Neural crest cell (in vitro differentiated cells): ENCODE data around the gene MFSD2B. TPM values are rescaled to one million over a fixed set of nuclear protein-coding genes. Genes with fewer than 3 reads are reported as not detected.
"Not testable (repeated sequence)": the region's sequence is repeated elsewhere in the genome, so short reads cannot be mapped to it uniquely, and the experiment has no call there.

Experiments
- DNase-seq: peaks from one replicate; pipeline ENCODE4 v3.0.0; 2021; ENCODE audit warnings: low read depth, mixed read lengths, low spot score
- H3K27ac Mint-ChIP-seq: one replicate; pipeline ENCODE4 v1.8.0; 2021; ENCODE audit warnings: mild to moderate bottlenecking, mixed read lengths; ENCODE audit not compliant: unreplicated experiment
- H3K27me3 Mint-ChIP-seq: 2 replicates; pipeline ENCODE4 v1.8.0; 2021; ENCODE audit warnings: low read depth, mild to moderate bottlenecking, mixed read lengths
- H3K36me3 Mint-ChIP-seq: 2 replicates; pipeline ENCODE4 v1.8.0; 2021; ENCODE audit warnings: low read depth, mild to moderate bottlenecking, mixed read lengths
- H3K4me1 Mint-ChIP-seq: 2 replicates; pipeline ENCODE4 v1.8.0; 2021; ENCODE audit warnings: mixed read lengths
- H3K4me3 Mint-ChIP-seq: one replicate; pipeline ENCODE4 v1.8.0; 2021; ENCODE audit warnings: mild to moderate bottlenecking, mixed read lengths
- H3K9me3 Mint-ChIP-seq: 2 replicates; pipeline ENCODE4 v1.8.0; 2021; ENCODE audit warnings: mixed read lengths
- total RNA-seq: library from RNA; stranded (reverse); gene quantifications from 2 replicates; pipeline ENCODE4 v1.2.1, GENCODE V29; 2021
- TF ChIP-seq, protein P1 (sequence below): fragments of 200-600 bp; sonication (generic); conservative IDR thresholded peaks from 2 replicates; pipeline ENCODE4 v1.5.0; 2021; ENCODE audit warnings: antibody characterized with exemption, mild to moderate bottlenecking

MFSD2B gene
- total RNA-seq, 1 donor from 2014 or later = 0.47 TPM

DNA sequence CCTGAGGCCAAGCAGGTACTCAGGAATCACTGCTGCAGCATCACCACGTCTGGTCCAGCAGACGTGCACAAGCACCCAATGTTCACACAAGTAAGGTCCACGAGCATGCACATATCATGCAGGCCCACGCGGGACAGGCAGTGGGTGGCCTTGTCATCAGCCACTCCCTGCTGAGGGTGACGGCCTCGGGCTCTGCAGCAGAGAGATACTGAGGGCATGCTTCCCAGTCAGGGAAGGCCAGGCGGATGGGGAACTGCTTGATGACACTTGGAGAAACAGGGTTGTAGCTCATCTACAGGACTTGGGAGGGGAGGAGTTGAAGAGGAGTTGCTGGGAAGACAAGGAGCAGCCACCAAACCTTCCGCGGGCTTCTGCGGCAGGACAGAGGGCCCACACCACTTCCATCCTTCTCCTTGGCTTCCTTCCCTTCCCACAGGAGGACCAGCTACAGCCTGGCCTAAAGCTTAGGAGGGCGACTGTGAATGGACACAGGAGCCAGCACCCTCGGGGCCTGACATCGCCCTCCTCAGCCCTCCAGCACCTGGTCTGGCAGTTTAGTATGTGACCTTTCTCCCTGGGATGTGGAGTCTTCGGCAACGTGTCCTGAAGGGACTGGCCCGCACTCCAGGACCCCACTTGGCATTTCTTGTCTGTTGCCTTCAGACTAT is 15.2 kb downstream of the MFSD2B start:
- no peaks in the 10 kb centered on the region for H3K9me3 Mint-ChIP-seq
- H3K27ac Mint-ChIP-seq = peak overlapping the region; percentile 84
- H3K36me3 Mint-ChIP-seq = peaks cover 10% of the 10 kb centered on the region
- TF ChIP-seq, protein P1, sequence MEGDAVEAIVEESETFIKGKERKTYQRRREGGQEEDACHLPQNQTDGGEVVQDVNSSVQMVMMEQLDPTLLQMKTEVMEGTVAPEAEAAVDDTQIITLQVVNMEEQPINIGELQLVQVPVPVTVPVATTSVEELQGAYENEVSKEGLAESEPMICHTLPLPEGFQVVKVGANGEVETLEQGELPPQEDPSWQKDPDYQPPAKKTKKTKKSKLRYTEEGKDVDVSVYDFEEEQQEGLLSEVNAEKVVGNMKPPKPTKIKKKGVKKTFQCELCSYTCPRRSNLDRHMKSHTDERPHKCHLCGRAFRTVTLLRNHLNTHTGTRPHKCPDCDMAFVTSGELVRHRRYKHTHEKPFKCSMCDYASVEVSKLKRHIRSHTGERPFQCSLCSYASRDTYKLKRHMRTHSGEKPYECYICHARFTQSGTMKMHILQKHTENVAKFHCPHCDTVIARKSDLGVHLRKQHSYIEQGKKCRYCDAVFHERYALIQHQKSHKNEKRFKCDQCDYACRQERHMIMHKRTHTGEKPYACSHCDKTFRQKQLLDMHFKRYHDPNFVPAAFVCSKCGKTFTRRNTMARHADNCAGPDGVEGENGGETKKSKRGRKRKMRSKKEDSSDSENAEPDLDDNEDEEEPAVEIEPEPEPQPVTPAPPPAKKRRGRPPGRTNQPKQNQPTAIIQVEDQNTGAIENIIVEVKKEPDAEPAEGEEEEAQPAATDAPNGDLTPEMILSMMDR = no peak
- no peak for DNase-seq
- no peak overlapping the region for H3K4me3 Mint-ChIP-seq
- H3K27me3 Mint-ChIP-seq = no peaks in the 10 kb centered on the region
- peaks cover 15% of the 10 kb centered on the region for H3K4me1 Mint-ChIP-seq

DNA sequence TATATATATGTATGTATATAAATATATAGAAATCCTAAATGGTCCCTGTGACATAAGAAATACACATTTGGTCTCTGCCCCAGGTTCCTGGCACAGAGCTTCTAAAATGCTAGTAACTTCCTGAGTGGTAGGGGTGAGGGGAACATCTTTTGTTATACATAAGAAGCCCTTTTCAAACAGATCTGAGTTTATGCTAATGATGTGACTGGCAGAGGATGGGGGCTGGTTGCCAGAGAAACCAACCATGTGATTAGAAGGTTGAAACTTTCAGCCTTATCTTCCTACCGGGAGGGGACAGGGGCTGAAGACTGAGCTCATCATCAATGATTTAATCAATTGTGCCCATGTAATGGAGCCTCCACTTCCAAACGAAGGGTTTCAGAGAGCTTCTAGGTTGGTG is 16.3 kb downstream of the MFSD2B start:
- peak overlapping the region; percentile 41 for H3K4me3 Mint-ChIP-seq
- peaks cover 12% of the 10 kb centered on the region for H3K36me3 Mint-ChIP-seq
- no peaks in the 10 kb centered on the region for H3K27me3 Mint-ChIP-seq
- DNase-seq = no peak
- H3K9me3 Mint-ChIP-seq = no peaks in the 10 kb centered on the region
- TF ChIP-seq, protein P1 = no peak
- H3K27ac Mint-ChIP-seq = peak overlapping the region; percentile 84
- H3K4me1 Mint-ChIP-seq = peaks cover 15% of the 10 kb centered on the region

DNA sequence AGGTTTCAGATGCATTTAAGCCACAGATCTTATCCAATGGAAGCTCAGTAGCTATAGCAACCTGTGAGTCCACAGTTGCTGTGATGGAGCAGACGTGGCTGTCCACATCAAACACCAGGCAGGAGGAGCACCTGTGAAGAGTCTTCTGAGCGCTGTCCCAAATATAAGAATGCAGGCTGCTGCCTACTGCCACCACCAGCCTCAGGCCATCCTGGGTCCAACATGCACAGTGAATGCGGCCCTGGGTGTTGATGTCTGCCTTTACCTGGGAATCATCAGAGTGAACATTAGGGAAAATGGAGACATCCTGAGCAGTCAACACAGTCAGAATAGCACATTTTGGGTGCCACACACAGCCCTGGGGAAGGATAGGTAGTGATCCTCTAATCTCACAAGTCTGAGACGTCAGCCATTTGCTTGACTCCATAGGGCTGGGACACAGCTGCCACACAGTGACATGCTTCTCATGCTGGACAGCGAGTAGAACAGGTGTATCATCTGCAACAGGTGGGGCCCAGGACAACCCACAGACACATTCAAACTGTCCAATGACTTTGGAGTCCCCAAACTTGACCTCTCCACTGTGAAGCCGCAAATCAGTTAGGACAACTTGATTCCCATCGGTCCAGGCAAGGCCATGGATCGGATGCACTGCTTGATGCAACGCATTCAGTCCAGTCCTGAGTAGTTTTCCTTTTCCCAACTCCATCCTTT is 29.1 kb downstream of the MFSD2B start:
- H3K4me1 Mint-ChIP-seq = peaks cover 3% of the 10 kb centered on the region
- no peak for DNase-seq
- H3K36me3 Mint-ChIP-seq = peaks cover 8% of the 10 kb centered on the region
- H3K27ac Mint-ChIP-seq = no peak overlapping the region
- H3K9me3 Mint-ChIP-seq = no peaks in the 10 kb centered on the region
- H3K4me3 Mint-ChIP-seq = no peak overlapping the region
- TF ChIP-seq, protein P1 = no peak
- H3K27me3 Mint-ChIP-seq = no peaks in the 10 kb centered on the region

DNA sequence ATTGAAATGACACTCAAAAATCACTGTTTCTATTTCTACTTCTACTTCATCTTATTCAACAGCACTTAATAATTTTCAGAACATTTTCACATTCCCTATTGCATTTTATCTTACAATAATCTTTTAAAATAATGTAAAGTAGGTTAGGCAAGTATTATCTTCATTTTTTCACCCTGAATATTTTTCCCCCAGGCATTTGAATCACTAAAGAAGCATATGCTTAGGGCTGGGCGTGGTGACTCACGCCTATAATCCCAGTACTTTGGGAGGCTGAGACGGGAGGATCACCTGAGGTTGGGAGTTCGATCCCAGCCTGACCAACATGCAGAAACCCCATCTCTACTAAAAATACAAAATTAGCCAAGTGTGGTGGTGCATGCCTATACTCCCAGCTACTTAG is 30.6 kb downstream of the MFSD2B start:
- Mint-ChIP-seq H3K36me3 (peaks cover 8% of the 10 kb centered on the region), H3K27me3 (no peaks in the 10 kb centered on the region), H3K4me1 (peaks cover 8% of the 10 kb centered on the region), H3K4me3 (no peak overlapping the region), H3K9me3 (no peaks in the 10 kb centered on the region), H3K27ac (no peak overlapping the region)
- DNase-seq = no peak
- TF ChIP-seq, protein P1 = no peak

GRCh38 chr2:24043133-24043532 is 33.2 kb downstream of the MFSD2B start:
- H3K4me3 Mint-ChIP-seq, H3K27ac Mint-ChIP-seq, H3K27me3 Mint-ChIP-seq, H3K36me3 Mint-ChIP-seq, DNase-seq, H3K9me3 Mint-ChIP-seq: not testable (repeated sequence)
- H3K4me1 Mint-ChIP-seq = peaks cover 26% of the 10 kb centered on the region
